Measurements from ENCODE around the gene DGKD.

DGKD gene

GRCh38 chr2:233481368-233482142 lies 127.3 kb downstream of the DGKD start:
- no peak for TF ChIP-seq CREB5 (CRISPR knock-in tag; IDR thresholded peaks at IDR 0.05; ENCODE audit: low read depth)
- no peak for TF ChIP-seq ZNF8 (CRISPR knock-in tag; IDR thresholded peaks at IDR 0.05)
- TF ChIP-seq TOX (CRISPR knock-in tag; IDR thresholded peaks at IDR 0.05; ENCODE audit: borderline replicate concordance), result no peak
- TF ChIP-seq SNAI2 (CRISPR knock-in tag; IDR thresholded peaks at IDR 0.05), result no peak
- TF ChIP-seq ESRRG (CRISPR knock-in tag; IDR thresholded peaks at IDR 0.05), result no peak
- no peak for TF ChIP-seq TCF4 (CRISPR knock-in tag; IDR thresholded peaks at IDR 0.05; ENCODE audit: borderline replicate concordance)
- TF ChIP-seq PATZ1 (CRISPR knock-in tag; IDR thresholded peaks at IDR 0.05; ENCODE audit: borderline replicate concordance), result no peak
- TF ChIP-seq, protein P1, sequence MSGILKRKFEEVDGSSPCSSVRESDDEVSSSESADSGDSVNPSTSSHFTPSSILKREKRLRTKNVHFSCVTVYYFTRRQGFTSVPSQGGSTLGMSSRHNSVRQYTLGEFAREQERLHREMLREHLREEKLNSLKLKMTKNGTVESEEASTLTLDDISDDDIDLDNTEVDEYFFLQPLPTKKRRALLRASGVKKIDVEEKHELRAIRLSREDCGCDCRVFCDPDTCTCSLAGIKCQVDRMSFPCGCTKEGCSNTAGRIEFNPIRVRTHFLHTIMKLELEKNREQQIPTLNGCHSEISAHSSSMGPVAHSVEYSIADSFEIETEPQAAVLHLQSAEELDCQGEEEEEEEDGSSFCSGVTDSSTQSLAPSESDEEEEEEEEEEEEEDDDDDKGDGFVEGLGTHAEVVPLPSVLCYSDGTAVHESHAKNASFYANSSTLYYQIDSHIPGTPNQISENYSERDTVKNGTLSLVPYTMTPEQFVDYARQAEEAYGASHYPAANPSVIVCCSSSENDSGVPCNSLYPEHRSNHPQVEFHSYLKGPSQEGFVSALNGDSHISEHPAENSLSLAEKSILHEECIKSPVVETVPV (CRISPR knock-in tag; IDR thresholded peaks at IDR 0.05), result no peak
- TF ChIP-seq ZFP30 (CRISPR knock-in tag; IDR thresholded peaks at IDR 0.05), result no peak
- TF ChIP-seq ZFP3 (CRISPR knock-in tag; IDR thresholded peaks at IDR 0.05), result no peak
- TF ChIP-seq ARNTL (CRISPR knock-in tag; IDR thresholded peaks at IDR 0.05; ENCODE audit: borderline replicate concordance, low read depth), result no peak
- ATAC-seq, result no peak

DNA sequence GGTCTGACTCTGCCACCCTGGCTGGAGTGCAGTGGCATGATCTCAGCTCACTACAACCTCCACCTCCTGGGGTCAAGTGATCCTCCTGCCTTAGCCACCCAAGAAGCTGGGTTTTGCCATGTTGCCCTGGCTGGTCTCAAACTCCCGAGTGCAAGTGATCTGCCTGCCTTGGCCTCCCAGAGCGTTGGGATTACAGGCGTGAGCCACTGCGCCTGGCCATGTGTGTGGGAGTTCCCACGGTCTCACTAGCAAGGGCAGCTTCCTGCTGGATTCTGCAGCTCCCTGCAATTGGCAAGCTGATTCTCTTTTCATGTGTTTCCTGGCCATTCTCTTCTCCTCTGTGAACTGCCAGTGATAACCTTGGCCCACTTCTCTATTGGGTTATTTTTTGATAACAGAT lies 128.3 kb downstream of the DGKD start:
- no peak for ATAC-seq
- TF ChIP-seq GLIS3 (CRISPR knock-in tag; IDR thresholded peaks at IDR 0.05), result no peak
- no peak for TF ChIP-seq OSR1 (CRISPR knock-in tag; IDR thresholded peaks at IDR 0.05)
- no peak for TF ChIP-seq ZNF565 (CRISPR knock-in tag; conservative IDR thresholded peaks at IDR 0.05; ENCODE audit: low read depth)
- TF ChIP-seq ZFP30 (CRISPR knock-in tag; IDR thresholded peaks at IDR 0.05), result no peak
- no peak for TF ChIP-seq BACH2 (CRISPR knock-in tag; IDR thresholded peaks at IDR 0.05; ENCODE audit: borderline replicate concordance)
- no peak for TF ChIP-seq POU6F1 (CRISPR knock-in tag; IDR thresholded peaks at IDR 0.05; ENCODE audit: borderline replicate concordance, low read depth)
- TF ChIP-seq SNAI2 (CRISPR knock-in tag; IDR thresholded peaks at IDR 0.05), result no peak
- TF ChIP-seq ESRRG (CRISPR knock-in tag; IDR thresholded peaks at IDR 0.05), result no peak
- no peak for TF ChIP-seq ISL1 (CRISPR knock-in tag; IDR thresholded peaks at IDR 0.05)
- TF ChIP-seq ZC3H10 (CRISPR knock-in tag; IDR thresholded peaks at IDR 0.05), result no peak
- no peak for TF ChIP-seq ZNF8 (CRISPR knock-in tag; IDR thresholded peaks at IDR 0.05)
- TF ChIP-seq ARNTL (CRISPR knock-in tag; IDR thresholded peaks at IDR 0.05; ENCODE audit: borderline replicate concordance, low read depth), result no peak
- no peak for TF ChIP-seq RARB (CRISPR knock-in tag; IDR thresholded peaks at IDR 0.05)
- TF ChIP-seq, protein P1 (CRISPR knock-in tag; IDR thresholded peaks at IDR 0.05), result no peak
- TF ChIP-seq PPARA (CRISPR knock-in tag; IDR thresholded peaks at IDR 0.05; ENCODE audit: borderline replicate concordance), result no peak
- TF ChIP-seq PATZ1 (CRISPR knock-in tag; IDR thresholded peaks at IDR 0.05; ENCODE audit: borderline replicate concordance), result no peak
- no peak for TF ChIP-seq ZNF70 (CRISPR knock-in tag; IDR thresholded peaks at IDR 0.05)

All from SK-N-SH treated with all-trans-retinoic acid at 6 μM for 48 hours (cell line).